HepG2 (cell line): ENCODE measurements around the gene PRKAR1B. TPM values are rescaled to one million over a fixed set of nuclear protein-coding genes. Genes with fewer than 3 reads are reported as not detected.

Experiments used
- ATAC-seq: fragments of 200-7000 bp; cut with Tn5 transposase; 3 replicates; pipeline ENCODE4 v1.9.1; 2020; ENCODE audit warnings: mild to moderate bottlenecking, moderate library complexity
- BruUV-seq: library from RNA; stranded (reverse); fragments of 400-500 nt; replicated peaks from 2 replicates; lab custom pipeline; 2021; lab: Mats Ljungman, UMichigan
- CTCF ChIA-PET: fragments of 300-600 bp; formaldehyde crosslinking; extraction: SDS; loops from one replicate; lab custom pipeline; 2021; ENCODE audit warnings: low total read pairs, inconsistent platforms, low intra/inter-chr PET ratio; lab: Yijun Ruan, JAX
- POLR2A ChIA-PET: fragments of 350-600 bp; sonication (Branson Sonifier 250); formaldehyde crosslinking; loops from one replicate; lab custom pipeline; 2020; ENCODE audit warnings: antibody characterized with exemption, inconsistent platforms; lab: Yijun Ruan, JAX
- DNase-seq: peaks from one replicate; pipeline ENCODE4 v3.0.0-alpha.2; 2015; ENCODE audit warnings: low spot score
- FAIRE-seq: peaks from 3 replicates; lab custom pipeline; 2011; peaks lifted over from hg19 to GRCh38; lab: Jason Lieb, UNC
- H2AFZ ChIP-seq: one replicate; pipeline ENCODE4 v1.6.1; 2011; ENCODE audit warnings: low read length, inconsistent platforms
- H3K27ac ChIP-seq: fragments of 300-600 bp; 3 replicates; pipeline ENCODE4 v1.8.0; 2011; ENCODE audit warnings: mixed run types, mild to moderate bottlenecking, mixed read lengths, low read length, inconsistent platforms; ENCODE audit not compliant: insufficient read depth; ENCODE audit errors: extremely low read length
- H3K27me3 ChIP-seq, 2 experiments: fragments of 200-600 bp in 1 of 2; 2 replicates in 1 of 2; 3 replicates in 1 of 2; pipeline versions ENCODE4 v1.6.0 to v1.8.0; 2011; ENCODE audit warnings: low read length in 2 of 2, mild to moderate bottlenecking in 2 of 2, moderate library complexity in 2 of 2, inconsistent platforms in 1 of 2; ENCODE audit not compliant: insufficient read depth in 2 of 2, control insufficient read depth in 1 of 2
- H3K36me3 ChIP-seq, 2 experiments: fragments of 200-600 bp in 1 of 2; replicated peaks in 1 of 2; 2 replicates in 1 of 2; 3 replicates in 1 of 2; pipeline versions ENCODE4 v1.5.1 to v1.8.0; 2011; ENCODE audit warnings: low read length in 2 of 2, inconsistent platforms in 1 of 2; ENCODE audit not compliant: insufficient read depth in 2 of 2, control insufficient read depth in 1 of 2
- H3K4me1 ChIP-seq: 2 replicates; pipeline ENCODE4 v1.5.1; 2012; ENCODE audit warnings: low read length, inconsistent platforms; ENCODE audit not compliant: insufficient read depth
- H3K4me2 ChIP-seq: 2 replicates; pipeline ENCODE4 v1.6.0; 2011; ENCODE audit warnings: low read depth, low read length, inconsistent platforms
- H3K4me3 ChIP-seq, 3 experiments: fragments of 200-600 bp in 1 of 3; sonication (generic), shearing (Covaris generic) in 1 of 3; replicated peaks in 1 of 3; 2 replicates each; pipeline ENCODE4 v1.5.1; 2011 to 2016; ENCODE audit warnings: low read length in 3 of 3, inconsistent platforms in 2 of 3, low read depth in 2 of 3, mild to moderate bottlenecking in 2 of 3, control low read depth in 1 of 3, mixed read lengths in 1 of 3; ENCODE audit not compliant: insufficient read depth in 1 of 3
- H3K79me2 ChIP-seq: one replicate; pipeline ENCODE4 v1.6.1; 2011; ENCODE audit warnings: low read length, inconsistent platforms; ENCODE audit not compliant: insufficient read depth
- H3K9ac ChIP-seq: 2 replicates; pipeline ENCODE4 v1.6.0; 2011; ENCODE audit warnings: mild to moderate bottlenecking, low read depth, low read length, inconsistent platforms; ENCODE audit not compliant: insufficient read depth
- H3K9me3 ChIP-seq: 2 replicates; pipeline ENCODE4 v1.5.1; 2012; ENCODE audit warnings: mild to moderate bottlenecking, low read length
- H4K20me1 ChIP-seq: 2 replicates; pipeline ENCODE4 v1.6.0; 2011; ENCODE audit warnings: inconsistent platforms, mild to moderate bottlenecking, low read length, moderate library complexity; ENCODE audit not compliant: insufficient read depth
- HNRNPLL ChIP-seq: fragments of 200-400 bp; formaldehyde crosslinking; IDR thresholded peaks from 2 replicates; pipeline ENCODE4 v1.6.1; 2017; ENCODE audit warnings: mild to moderate bottlenecking, low read depth, low read length; ENCODE audit not compliant: poor library complexity, severe bottlenecking
- ZNF879 ChIP-seq: sonication (generic); formaldehyde crosslinking; IDR thresholded peaks from 2 replicates; pipeline ENCODE4 v1.8.1; 2023; ENCODE audit warnings: missing genetic modification reagents
- WGBS: methylation state at CpG from one replicate; pipeline ENCODE4 v1.1.6; 2017; ENCODE audit warnings: low lambda C conversion rate; 5-methylcytosine and 5-hydroxymethylcytosine counted together
- in situ Hi-C: cut with HindIII; loops from 2 replicates; pipeline ENCODE4 v1.10.0; 2017; ENCODE audit warnings: low pct_unique_long_range_greater_than_20kb; ENCODE audit not compliant: extremely low pct_ligation_motif_present
- intact Hi-C: fragments of 100-400 bp; cut with micrococcal nuclease; formaldehyde crosslinking; loops from one replicate; pipeline ENCODE4 v1.10.0; 2022; ENCODE audit not compliant: unreplicated experiment
- polyA plus RNA-seq, 8 experiments: library from polyadenylated mRNA; depleted of rRNA in 3 of 8; stranded (reverse) in 7 of 8; unstranded in 1 of 8; fragments of >200 nt; fragmentation: Illumina TruSeq in 4 of 8; extraction: Trizol in 4 of 8; gene quantifications; 2 replicates each; pipeline versions ENCODE4 v1.2.1 to v1.2.3, GENCODE V29; 2011 to 2016; ENCODE audit warnings: low read depth in 4 of 8, missing spikeins in 1 of 8, mixed read lengths in 1 of 8; ENCODE audit not compliant: insufficient read depth in 1 of 8
- total RNA-seq, 5 experiments: library from RNA; depleted of rRNA; stranded (reverse); fragments of >200 nt; fragmentation: Illumina TruSeq; extraction: Trizol; gene quantifications; 2 replicates each; pipeline ENCODE4 v1.2.3, GENCODE V29; 2016; ENCODE audit warnings: low read depth in 1 of 5
- TF ChIP-seq, protein P1 (sequence below): sonication (generic); formaldehyde crosslinking; IDR thresholded peaks from 2 replicates; pipeline ENCODE4 v1.4.0; 2020; ENCODE audit warnings: missing genetic modification reagents, borderline replicate concordance
- TF ChIP-seq, protein P2 (sequence below): sonication (generic); formaldehyde crosslinking; IDR thresholded peaks from 2 replicates; pipeline ENCODE4 v1.5.1; 2020; ENCODE audit warnings: mild to moderate bottlenecking, missing genetic modification reagents, moderate library complexity
- TF ChIP-seq, protein P3 (sequence below): sonication (generic); formaldehyde crosslinking; IDR thresholded peaks from 2 replicates; pipeline ENCODE4 v1.5.0; 2020; ENCODE audit warnings: missing genetic modification reagents

Gene PRKAR1B
- total and polyA plus RNA-seq, 2 of the 13 experiments (the other 11 are each of a cell fraction or from before 2014, with no cell fraction given) = 7.9 to 28.2 TPM

DNA sequence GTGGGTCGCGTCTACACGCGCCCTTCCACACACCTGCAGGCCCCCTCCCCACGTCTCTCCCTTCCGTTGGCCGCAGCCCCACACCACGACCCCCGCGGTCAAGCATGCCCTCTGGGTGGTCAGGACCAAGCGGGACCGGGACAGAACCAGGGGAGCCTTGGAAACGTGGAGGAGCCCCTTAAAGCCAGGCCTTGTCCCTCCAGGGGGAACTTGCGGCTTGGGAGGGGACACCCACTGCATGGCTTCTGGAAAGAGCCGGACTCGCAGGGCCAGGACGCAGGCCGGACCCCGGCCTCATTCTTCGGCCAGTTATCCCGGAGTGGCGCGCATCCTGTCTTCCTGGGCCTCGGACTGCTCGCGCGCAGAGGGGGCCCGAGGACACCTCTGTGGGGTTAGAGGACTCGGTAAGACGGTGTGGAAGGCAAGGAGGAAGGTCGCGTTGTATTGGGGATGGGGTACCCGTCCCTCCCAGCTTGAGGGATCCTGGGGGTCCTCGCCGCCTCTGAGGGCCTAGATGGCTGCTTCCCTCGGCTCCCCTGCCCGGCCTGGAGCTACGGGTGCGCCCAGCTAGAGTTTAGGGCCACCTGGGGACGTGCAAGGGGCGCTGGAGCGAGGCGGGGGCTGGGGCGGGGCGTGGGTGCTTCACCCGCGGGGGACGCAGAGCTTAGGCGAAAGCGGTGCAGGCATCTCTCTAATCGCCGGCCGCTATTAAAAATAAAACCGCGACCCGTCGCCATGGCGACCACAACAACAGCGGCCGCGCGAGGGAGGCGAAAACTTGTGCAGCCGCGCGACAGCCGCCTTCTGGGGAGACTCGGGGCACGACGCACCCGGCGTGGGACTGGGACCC is 205.6 kb downstream of the PRKAR1B start:
- H3K9ac ChIP-seq = no peak overlapping the region
- CTCF ChIA-PET = no interaction called here
- H3K79me2 ChIP-seq = no peaks in the 10 kb centered on the region
- H3K36me3 ChIP-seq = no peaks in the 10 kb centered on the region
- peak overlapping the region in 1 of 3 experiments; percentile 60; a peak in 1 of 6 replicates for H3K4me3 ChIP-seq
- no peak overlapping the region for H2AFZ ChIP-seq
- peaks cover 9% of the 10 kb centered on the region; the same call in 1 of the 2 replicates for H3K4me1 ChIP-seq
- no peak for DNase-seq
- H3K27ac ChIP-seq = no peak overlapping the region
- no peaks in the 10 kb centered on the region for H3K9me3 ChIP-seq
- no peaks in the 10 kb centered on the region for H4K20me1 ChIP-seq
- intact Hi-C loops (no loop called here), in situ Hi-C loops (no loop called here)
- H3K27me3 ChIP-seq = peaks cover 24 to 75% of the 10 kb centered on the region in 2 experiments; a peak in 4 of 5 replicates
- no TSS peak for BruUV-seq
- WGBS = 54% methylated on average over 33 of the region's 72 CpGs
- TF ChIP-seq ZNF879 (no peak), HNRNPLL (peak; percentile 4)
- TF ChIP-seq, protein P1, sequence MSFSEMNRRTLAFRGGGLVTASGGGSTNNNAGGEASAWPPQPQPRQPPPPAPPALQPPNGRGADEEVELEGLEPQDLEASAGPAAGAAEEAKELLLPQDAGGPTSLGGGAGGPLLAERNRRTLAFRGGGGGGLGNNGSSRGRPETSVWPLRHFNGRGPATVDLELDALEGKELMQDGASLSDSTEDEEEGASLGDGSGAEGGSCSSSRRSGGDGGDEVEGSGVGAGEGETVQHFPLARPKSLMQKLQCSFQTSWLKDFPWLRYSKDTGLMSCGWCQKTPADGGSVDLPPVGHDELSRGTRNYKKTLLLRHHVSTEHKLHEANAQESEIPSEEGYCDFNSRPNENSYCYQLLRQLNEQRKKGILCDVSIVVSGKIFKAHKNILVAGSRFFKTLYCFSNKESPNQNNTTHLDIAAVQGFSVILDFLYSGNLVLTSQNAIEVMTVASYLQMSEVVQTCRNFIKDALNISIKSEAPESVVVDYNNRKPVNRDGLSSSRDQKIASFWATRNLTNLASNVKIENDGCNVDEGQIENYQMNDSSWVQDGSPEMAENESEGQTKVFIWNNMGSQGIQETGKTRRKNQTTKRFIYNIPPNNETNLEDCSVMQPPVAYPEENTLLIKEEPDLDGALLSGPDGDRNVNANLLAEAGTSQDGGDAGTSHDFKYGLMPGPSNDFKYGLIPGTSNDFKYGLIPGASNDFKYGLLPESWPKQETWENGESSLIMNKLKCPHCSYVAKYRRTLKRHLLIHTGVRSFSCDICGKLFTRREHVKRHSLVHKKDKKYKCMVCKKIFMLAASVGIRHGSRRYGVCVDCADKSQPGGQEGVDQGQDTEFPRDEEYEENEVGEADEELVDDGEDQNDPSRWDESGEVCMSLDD = no peak
- TF ChIP-seq, protein P2, sequence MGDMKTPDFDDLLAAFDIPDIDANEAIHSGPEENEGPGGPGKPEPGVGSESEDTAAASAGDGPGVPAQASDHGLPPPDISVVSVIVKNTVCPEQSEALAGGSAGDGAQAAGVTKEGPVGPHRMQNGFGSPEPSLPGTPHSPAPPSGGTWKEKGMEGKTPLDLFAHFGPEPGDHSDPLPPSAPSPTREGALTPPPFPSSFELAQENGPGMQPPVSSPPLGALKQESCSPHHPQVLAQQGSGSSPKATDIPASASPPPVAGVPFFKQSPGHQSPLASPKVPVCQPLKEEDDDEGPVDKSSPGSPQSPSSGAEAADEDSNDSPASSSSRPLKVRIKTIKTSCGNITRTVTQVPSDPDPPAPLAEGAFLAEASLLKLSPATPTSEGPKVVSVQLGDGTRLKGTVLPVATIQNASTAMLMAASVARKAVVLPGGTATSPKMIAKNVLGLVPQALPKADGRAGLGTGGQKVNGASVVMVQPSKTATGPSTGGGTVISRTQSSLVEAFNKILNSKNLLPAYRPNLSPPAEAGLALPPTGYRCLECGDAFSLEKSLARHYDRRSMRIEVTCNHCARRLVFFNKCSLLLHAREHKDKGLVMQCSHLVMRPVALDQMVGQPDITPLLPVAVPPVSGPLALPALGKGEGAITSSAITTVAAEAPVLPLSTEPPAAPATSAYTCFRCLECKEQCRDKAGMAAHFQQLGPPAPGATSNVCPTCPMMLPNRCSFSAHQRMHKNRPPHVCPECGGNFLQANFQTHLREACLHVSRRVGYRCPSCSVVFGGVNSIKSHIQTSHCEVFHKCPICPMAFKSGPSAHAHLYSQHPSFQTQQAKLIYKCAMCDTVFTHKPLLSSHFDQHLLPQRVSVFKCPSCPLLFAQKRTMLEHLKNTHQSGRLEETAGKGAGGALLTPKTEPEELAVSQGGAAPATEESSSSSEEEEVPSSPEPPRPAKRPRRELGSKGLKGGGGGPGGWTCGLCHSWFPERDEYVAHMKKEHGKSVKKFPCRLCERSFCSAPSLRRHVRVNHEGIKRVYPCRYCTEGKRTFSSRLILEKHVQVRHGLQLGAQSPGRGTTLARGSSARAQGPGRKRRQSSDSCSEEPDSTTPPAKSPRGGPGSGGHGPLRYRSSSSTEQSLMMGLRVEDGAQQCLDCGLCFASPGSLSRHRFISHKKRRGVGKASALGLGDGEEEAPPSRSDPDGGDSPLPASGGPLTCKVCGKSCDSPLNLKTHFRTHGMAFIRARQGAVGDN (CRISPR knock-in tag) = 0 out of 2 replicates have a peak, but pooled peaks have one; percentile 7
- TF ChIP-seq, protein P3, sequence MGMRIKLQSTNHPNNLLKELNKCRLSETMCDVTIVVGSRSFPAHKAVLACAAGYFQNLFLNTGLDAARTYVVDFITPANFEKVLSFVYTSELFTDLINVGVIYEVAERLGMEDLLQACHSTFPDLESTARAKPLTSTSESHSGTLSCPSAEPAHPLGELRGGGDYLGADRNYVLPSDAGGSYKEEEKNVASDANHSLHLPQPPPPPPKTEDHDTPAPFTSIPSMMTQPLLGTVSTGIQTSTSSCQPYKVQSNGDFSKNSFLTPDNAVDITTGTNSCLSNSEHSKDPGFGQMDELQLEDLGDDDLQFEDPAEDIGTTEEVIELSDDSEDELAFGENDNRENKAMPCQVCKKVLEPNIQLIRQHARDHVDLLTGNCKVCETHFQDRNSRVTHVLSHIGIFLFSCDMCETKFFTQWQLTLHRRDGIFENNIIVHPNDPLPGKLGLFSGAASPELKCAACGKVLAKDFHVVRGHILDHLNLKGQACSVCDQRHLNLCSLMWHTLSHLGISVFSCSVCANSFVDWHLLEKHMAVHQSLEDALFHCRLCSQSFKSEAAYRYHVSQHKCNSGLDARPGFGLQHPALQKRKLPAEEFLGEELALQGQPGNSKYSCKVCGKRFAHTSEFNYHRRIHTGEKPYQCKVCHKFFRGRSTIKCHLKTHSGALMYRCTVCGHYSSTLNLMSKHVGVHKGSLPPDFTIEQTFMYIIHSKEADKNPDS = no peak
- POLR2A ChIA-PET = no interaction called here
- ATAC-seq = no peak
- peak overlapping the region; percentile 60; the same call in 1 of the 2 replicates for H3K4me2 ChIP-seq
- no peak for FAIRE-seq
